GM12892 (cell line): ENCODE measurements around the gene CDH23.

ENCODE experiments used
- POLR2A ChIP-seq: IDR thresholded peaks from 2 replicates; pipeline ENCODE4 v1.6.1; 2011; ENCODE audit warnings: low read depth, low read length, control low read depth
- POLR2AphosphoS5 ChIP-seq: IDR thresholded peaks from 2 replicates; pipeline ENCODE4 v1.6.1; 2011; ENCODE audit warnings: low read depth, low read length, control low read depth
- TAF1 ChIP-seq: IDR thresholded peaks from 2 replicates; pipeline ENCODE4 v1.6.1; 2011; ENCODE audit warnings: low read depth, mild to moderate bottlenecking, control low read depth, low read length, borderline replicate concordance

DNA sequence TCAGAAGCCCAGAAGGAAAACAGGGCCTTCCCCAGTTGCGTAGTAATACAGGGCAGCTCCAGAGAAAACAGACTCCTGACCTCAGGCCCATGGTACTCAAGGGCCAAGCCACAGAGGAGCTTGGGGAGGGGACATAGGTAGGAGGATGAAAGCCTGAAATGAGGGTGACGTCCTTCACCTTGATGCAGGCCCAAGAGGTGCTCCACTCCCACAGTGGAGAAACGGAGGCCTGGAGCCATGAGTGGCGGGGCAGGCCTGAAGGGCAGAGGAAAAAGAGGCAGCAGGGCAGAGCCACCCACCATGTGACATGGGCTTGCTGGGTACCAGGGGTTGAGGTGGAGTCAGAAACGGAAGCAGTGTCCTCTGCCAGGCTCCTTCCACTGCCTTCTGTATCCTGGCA lies 239.9 kb downstream of the CDH23 start:
- TF ChIP-seq POLR2A (no peak), POLR2AphosphoS5 (no peak), TAF1 (no peak)
